ENCODE measurements around the gene JUP.

The JUP gene

GRCh38 chr17:41803049-41804020 lies 16.8 kb upstream of the JUP start:
- Histone ChIP-seq H3K27ac (ENCODE audit: low read depth, low read length) (no peak overlapping the region), H3K27me3 (ENCODE audit: control insufficient read depth in 1 of 2, insufficient read depth in 2 of 2, low read length in 2 of 2) (peaks cover 0 to 5% of the 10 kb centered on the region in 2 donors), H3K36me3 (ENCODE audit: insufficient read depth, low read length) (no peaks in the 10 kb centered on the region), H3K4me3 (ENCODE audit: low read depth in 1 of 2, low read length in 2 of 2) (no peak overlapping the region), H3K9ac (ENCODE audit: low read length) (no peak overlapping the region), H3K4me1 (ENCODE audit: insufficient read depth, low read length) (no peaks in the 10 kb centered on the region), H3K9me3 (ENCODE audit: low read length) (no peaks in the 10 kb centered on the region)

- Histone ChIP-seq H3K4me3 (ENCODE audit: low read depth in 1 of 2, low read length in 2 of 2) (no peak overlapping the region), H3K27me3 (ENCODE audit: control insufficient read depth in 1 of 2, insufficient read depth in 2 of 2, low read length in 2 of 2) (peaks cover 0 to 5% of the 10 kb centered on the region in 2 donors), H3K9ac (ENCODE audit: low read length) (no peak overlapping the region), H3K9me3 (ENCODE audit: low read length) (no peaks in the 10 kb centered on the region), H3K27ac (ENCODE audit: low read depth, low read length) (no peak overlapping the region), H3K36me3 (ENCODE audit: insufficient read depth, low read length) (no peaks in the 10 kb centered on the region), H3K4me1 (ENCODE audit: insufficient read depth, low read length) (no peaks in the 10 kb centered on the region)
These were observed 15.1 kb upstream of the JUP start for GRCh38 chr17:41801374-41802271.

GRCh38 chr17:41800601-41801373 lies 14.3 kb upstream of the JUP start:
- Histone ChIP-seq H3K27ac (ENCODE audit: low read depth, low read length) (no peak overlapping the region), H3K4me1 (ENCODE audit: insufficient read depth, low read length) (no peaks in the 10 kb centered on the region), H3K4me3 (ENCODE audit: low read depth in 1 of 2, low read length in 2 of 2) (no peak overlapping the region), H3K27me3 (ENCODE audit: control insufficient read depth in 1 of 2, insufficient read depth in 2 of 2, low read length in 2 of 2) (peaks cover 0 to 5% of the 10 kb centered on the region in 2 donors), H3K36me3 (ENCODE audit: insufficient read depth, low read length) (no peaks in the 10 kb centered on the region), H3K9me3 (ENCODE audit: low read length) (no peaks in the 10 kb centered on the region), H3K9ac (ENCODE audit: low read length) (no peak overlapping the region)

- Histone ChIP-seq H3K27ac (ENCODE audit: low read depth, low read length) (no peak overlapping the region), H3K4me3 (ENCODE audit: low read depth in 1 of 2, low read length in 2 of 2) (no peak overlapping the region), H3K27me3 (ENCODE audit: control insufficient read depth in 1 of 2, insufficient read depth in 2 of 2, low read length in 2 of 2) (peaks cover 0 to 5% of the 10 kb centered on the region in 2 donors), H3K9me3 (ENCODE audit: low read length) (no peaks in the 10 kb centered on the region), H3K4me1 (ENCODE audit: insufficient read depth, low read length) (no peaks in the 10 kb centered on the region), H3K36me3 (ENCODE audit: insufficient read depth, low read length) (no peaks in the 10 kb centered on the region), H3K9ac (ENCODE audit: low read length) (no peak overlapping the region)
These were observed 12.9 kb upstream of the JUP start for GRCh38 chr17:41799366-41799765.

GRCh38 chr17:41797377-41797776 lies 10.9 kb upstream of the JUP start:
- Histone ChIP-seq H3K27me3 (ENCODE audit: control insufficient read depth in 1 of 2, insufficient read depth in 2 of 2, low read length in 2 of 2) (peaks cover 0 to 5% of the 10 kb centered on the region in 2 donors), H3K27ac (ENCODE audit: low read depth, low read length) (no peak overlapping the region), H3K36me3 (ENCODE audit: insufficient read depth, low read length) (no peaks in the 10 kb centered on the region), H3K9me3 (ENCODE audit: low read length) (no peaks in the 10 kb centered on the region), H3K4me3 (ENCODE audit: low read depth in 1 of 2, low read length in 2 of 2) (no peak overlapping the region), H3K9ac (ENCODE audit: low read length) (no peak overlapping the region), H3K4me1 (ENCODE audit: insufficient read depth, low read length) (no peaks in the 10 kb centered on the region)

- no peaks in the 10 kb centered on the region for H3K36me3 ChIP-seq (ENCODE audit: insufficient read depth, low read length)
- H3K4me1 ChIP-seq (ENCODE audit: insufficient read depth, low read length) = no peaks in the 10 kb centered on the region
- no peak overlapping the region for H3K4me3 ChIP-seq (ENCODE audit: low read depth in 1 of 2, low read length in 2 of 2)
- peaks cover 0 to 5% of the 10 kb centered on the region in 2 donors for H3K27me3 ChIP-seq (ENCODE audit: control insufficient read depth in 1 of 2, insufficient read depth in 2 of 2, low read length in 2 of 2)
- no peaks in the 10 kb centered on the region for H3K9me3 ChIP-seq (ENCODE audit: low read length)
- no peak overlapping the region for H3K27ac ChIP-seq (ENCODE audit: low read depth, low read length)
- no peak overlapping the region for H3K9ac ChIP-seq (ENCODE audit: low read length)
These were observed 9.8 kb upstream of the JUP start for GRCh38 chr17:41796121-41796895.

- Histone ChIP-seq H3K9me3 (ENCODE audit: low read length) (no peaks in the 10 kb centered on the region), H3K27ac (ENCODE audit: low read depth, low read length) (no peak overlapping the region), H3K4me1 (ENCODE audit: insufficient read depth, low read length) (no peaks in the 10 kb centered on the region)
These were observed 8.0 kb upstream of the JUP start for GRCh38 chr17:41794540-41794975.

GRCh38 chr17:41793784-41794539 lies 7.5 kb upstream of the JUP start:
- H3K27ac ChIP-seq (ENCODE audit: low read depth, low read length) = no peak overlapping the region
- H3K4me3 ChIP-seq (ENCODE audit: low read depth in 1 of 2, low read length in 2 of 2) = no peak overlapping the region

More at GRCh38 chr17:41794540-41794975, 8.0 kb upstream of the JUP start:
- no peak overlapping the region for H3K9ac ChIP-seq (ENCODE audit: low read length)
- no peaks in the 10 kb centered on the region for H3K27me3 ChIP-seq (ENCODE audit: control insufficient read depth in 1 of 2, insufficient read depth in 2 of 2, low read length in 2 of 2)
- no peak overlapping the region for H3K4me3 ChIP-seq (ENCODE audit: low read depth in 1 of 2, low read length in 2 of 2)
- H3K36me3 ChIP-seq (ENCODE audit: insufficient read depth, low read length) = no peaks in the 10 kb centered on the region

GRCh38 chr17:41792845-41793783 lies 6.6 kb upstream of the JUP start:
- Histone ChIP-seq H3K36me3 (ENCODE audit: insufficient read depth, low read length) (no peaks in the 10 kb centered on the region), H3K9ac (ENCODE audit: low read length) (no peak overlapping the region), H3K27me3 (ENCODE audit: control insufficient read depth in 1 of 2, insufficient read depth in 2 of 2, low read length in 2 of 2) (no peaks in the 10 kb centered on the region), H3K27ac (ENCODE audit: low read depth, low read length) (no peak overlapping the region), H3K9me3 (ENCODE audit: low read length) (no peaks in the 10 kb centered on the region), H3K4me3 (ENCODE audit: low read depth in 1 of 2, low read length in 2 of 2) (no peak overlapping the region), H3K4me1 (ENCODE audit: insufficient read depth, low read length) (no peaks in the 10 kb centered on the region)

More at GRCh38 chr17:41793784-41794539, 7.5 kb upstream of the JUP start:
- Histone ChIP-seq H3K9me3 (ENCODE audit: low read length) (no peaks in the 10 kb centered on the region), H3K9ac (ENCODE audit: low read length) (no peak overlapping the region), H3K36me3 (ENCODE audit: insufficient read depth, low read length) (no peaks in the 10 kb centered on the region), H3K4me1 (ENCODE audit: insufficient read depth, low read length) (no peaks in the 10 kb centered on the region), H3K27me3 (ENCODE audit: control insufficient read depth in 1 of 2, insufficient read depth in 2 of 2, low read length in 2 of 2) (no peaks in the 10 kb centered on the region)
